Caki2 (cell line): ENCODE data around the gene SCUBE3. TPM values are rescaled to one million over a fixed set of nuclear protein-coding genes. Genes with fewer than 3 reads are reported as not detected.

ENCODE experiments used
- DNase-seq: peaks from one replicate; pipeline ENCODE4 v3.0.0-alpha.2; 2015; ENCODE audit warnings: low read depth
- in situ Hi-C: cut with HindIII; loops from 2 replicates; pipeline ENCODE4 v1.10.0; 2016; ENCODE audit warnings: low sequenced_read_pairs, low pct_unique_long_range_greater_than_20kb, mixed read lengths
- total RNA-seq: library from RNA; depleted of rRNA; stranded (reverse); fragments of >200 nt; shearing (Covaris generic); gene quantifications from 2 replicates; pipeline ENCODE4 v1.2.3, GENCODE V29; 2014; ENCODE audit warnings: low replicate concordance

SCUBE3 gene
- total RNA-seq, 1 experiment from 2014 or later: not detected

DNA sequence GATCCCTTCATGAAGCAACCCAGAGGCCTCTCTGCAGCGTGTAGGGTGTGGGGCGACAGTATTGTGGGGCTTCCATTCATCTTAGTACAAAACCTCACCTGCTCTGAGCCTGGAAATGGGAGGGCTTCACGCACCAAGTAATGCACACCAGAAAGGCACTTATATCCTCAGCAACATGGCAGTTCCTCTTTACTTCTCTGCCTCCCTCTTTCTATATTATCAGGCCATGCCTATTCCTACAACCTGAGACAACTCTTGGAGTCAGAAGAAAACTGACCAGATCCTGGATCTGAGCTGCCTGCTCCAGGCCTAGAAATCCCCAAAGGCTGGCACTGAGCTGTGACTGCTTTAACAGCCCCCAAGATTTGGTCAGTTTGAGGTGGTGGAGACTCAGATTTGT lies 38.2 kb downstream of the SCUBE3 start:
- in situ Hi-C loops: no loop called here
- no peak for DNase-seq

DNA sequence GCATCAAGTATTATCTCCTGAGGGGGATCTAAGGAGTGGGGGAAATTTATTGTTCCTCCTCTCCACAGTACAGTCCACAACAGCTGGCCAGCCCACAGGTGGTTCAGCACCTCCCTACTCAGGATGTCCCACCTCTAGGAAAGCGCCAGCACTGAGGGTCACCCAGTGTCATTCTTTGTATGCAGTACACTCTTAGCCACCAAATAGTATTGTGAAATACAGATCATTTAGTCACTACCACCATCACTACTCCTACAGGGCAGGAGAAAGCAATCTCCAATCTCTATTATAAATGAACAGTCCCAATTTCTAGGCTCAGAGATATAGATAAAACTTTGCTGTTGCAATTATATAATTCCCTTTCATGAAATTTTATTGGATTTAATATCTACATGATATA lies 39.5 kb downstream of the SCUBE3 start:
- no peak for DNase-seq
- in situ Hi-C loops: no loop called here

- in situ Hi-C loops: no loop called here
- DNase-seq: no peak
These were observed 44.6 kb downstream of the SCUBE3 start for GRCh38 chr6:35258336-35258735.

GRCh38 chr6:35258858-35259193 lies 45.1 kb downstream of the SCUBE3 start:
- no peak for DNase-seq
- in situ Hi-C loops: no loop called here

DNA sequence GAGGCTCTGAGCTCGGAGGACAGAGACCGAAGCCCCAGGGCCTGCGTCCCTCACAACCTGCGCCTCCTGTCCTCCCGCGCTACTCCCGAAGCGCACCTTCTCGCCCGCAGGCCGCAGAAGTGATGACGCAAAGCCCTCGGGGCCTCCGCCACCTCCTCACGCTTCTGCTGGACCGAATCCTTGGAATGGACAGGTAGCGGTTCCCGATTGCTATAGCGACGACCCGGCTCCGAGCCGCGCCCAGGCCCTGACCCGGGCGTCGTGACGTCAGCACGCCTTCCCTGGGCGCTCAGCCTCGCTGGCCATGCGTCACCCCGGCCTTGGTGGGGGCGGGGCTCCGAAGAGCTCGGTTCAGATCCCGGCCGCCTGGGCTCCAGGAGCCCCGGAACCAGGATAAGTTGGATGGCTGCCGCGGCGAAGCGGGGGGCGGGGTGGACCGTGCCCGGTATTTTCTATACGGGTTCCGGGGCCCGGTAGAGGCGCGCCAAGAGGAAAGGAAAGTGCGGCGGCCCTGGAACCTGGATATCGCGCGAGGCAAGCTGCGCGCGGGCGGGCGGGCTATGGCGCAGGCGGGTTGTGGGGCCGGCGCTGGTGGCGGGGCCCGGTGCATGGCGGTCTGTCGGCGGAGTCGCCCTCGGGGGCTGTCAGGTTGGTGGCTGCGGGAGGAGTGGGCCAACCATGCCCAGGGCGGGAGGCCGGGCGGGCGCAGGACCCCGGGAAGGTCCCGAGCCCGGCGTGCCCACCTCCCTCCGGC lies 45.6 kb downstream of the SCUBE3 start, which contains the start of gene ZNF76:
TSS of gene ZNF76 (plus strand) at position 542 of the 754 bp plus-strand sequence. CDS start 21,417 bp downstream, outside the sequence.
- in situ Hi-C loops: no loop called here
- DNase-seq: peak; percentile 99

GRCh38 chr6:35259948-35260590 lies 46.3 kb downstream of the SCUBE3 start:
- in situ Hi-C loops: no loop called here
- no peak for DNase-seq

- in situ Hi-C loops: no loop called here
- no peak for DNase-seq
These were observed 47.1 kb downstream of the SCUBE3 start for GRCh38 chr6:35260591-35261570.

DNA sequence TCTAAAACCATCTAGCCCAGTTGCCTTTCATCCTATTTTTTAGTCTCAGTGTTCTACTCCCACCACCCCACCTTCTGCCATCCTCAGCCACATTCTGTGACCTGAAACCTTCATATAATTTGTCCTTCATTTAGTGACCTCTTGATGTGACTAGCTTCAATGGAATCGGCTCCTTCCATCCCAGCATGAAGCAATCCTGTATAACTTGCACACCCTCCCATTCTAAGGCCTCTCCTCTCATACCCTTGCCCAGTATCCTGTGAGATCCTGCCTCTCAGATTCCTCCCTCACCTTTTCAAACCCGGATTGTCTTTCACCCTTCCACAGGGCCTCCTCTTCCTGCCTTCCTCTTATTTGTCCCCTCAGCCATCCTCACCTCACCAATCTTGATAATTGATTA lies 48.8 kb downstream of the SCUBE3 start:
- no peak for DNase-seq
- in situ Hi-C loops: no loop called here

DNA sequence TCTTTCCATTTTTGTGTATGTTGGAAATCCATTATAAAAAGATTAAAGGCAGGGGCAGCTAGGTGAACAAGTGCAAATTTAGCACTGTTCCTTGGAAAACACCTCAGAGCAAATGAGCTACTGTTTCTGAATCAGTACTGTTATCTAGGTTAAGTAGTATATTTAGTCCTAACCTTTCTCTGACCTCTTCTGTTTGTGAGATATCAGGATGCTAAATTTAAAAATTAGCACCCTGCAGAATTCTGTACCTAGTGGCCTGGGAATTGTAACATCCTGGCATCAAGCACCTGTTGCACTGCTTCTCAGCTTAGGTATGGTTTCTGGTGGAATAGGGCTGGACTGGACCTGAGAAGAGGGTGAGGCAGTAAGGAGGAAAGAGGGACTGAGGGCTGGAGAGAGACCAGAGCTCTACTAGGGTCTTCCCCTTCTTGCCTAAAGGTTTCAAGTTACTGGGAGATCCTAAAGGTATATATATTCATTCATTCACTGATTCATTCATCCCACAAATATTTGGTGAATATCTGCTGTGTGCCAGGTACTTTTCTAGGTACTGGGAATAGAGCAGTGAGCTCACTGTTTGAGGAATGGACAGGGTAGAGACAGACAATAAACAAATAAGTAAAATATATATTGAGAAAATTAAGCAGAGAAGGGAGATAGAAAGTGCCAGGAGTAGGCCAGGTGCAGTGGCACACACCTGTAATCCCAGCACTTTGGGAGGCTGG lies 51.0 kb downstream of the SCUBE3 start:
- DNase-seq: no peak
- in situ Hi-C loops: no loop called here

DNA sequence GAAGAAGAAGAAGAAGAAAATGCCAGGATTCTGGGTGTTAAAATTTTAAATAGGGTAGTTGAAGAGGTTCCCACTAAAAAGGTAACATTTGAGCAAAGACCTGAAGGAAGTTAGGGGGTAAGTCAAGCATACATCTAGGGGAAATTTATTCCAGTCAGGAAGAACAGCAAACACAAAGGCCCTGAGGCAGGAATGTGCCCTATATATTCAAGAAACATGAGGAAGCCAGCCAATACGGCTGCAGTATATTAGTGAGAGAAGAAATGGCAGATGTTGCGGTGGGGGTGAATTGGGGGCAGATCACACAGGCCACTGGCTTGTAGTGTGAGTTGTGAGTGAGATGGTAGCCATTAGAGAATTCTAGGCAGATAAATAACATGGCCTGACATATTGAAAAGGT lies 51.8 kb downstream of the SCUBE3 start:
- in situ Hi-C loops: no loop called here
- DNase-seq: no peak

GRCh38 chr6:35267446-35267845 lies 53.7 kb downstream of the SCUBE3 start:
- in situ Hi-C loops: no loop called here
- DNase-seq: no peak

GRCh38 chr6:35267897-35268296 lies 54.1 kb downstream of the SCUBE3 start:
- in situ Hi-C loops: no loop called here
- no peak for DNase-seq

DNA sequence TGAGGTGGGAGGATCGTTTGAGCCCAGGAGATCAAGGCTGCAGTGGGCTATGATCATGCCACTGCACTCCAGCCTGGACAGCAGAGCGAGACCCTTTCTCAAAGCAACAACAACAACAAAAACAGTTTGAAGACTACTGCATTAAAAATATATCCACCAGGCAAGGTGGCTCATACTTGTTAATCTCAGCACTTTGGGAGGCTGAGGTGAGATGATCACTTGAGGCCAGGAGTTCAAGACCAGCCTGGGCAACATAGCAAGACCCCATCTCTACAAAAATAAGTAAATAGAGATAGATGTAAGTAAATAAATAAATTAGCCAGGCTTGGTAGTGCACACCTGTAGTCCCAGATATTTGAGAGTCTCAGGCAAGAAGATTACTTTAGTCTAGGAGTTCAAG lies 58.2 kb downstream of the SCUBE3 start:
- in situ Hi-C loops: no loop called here
- no peak for DNase-seq

DNA sequence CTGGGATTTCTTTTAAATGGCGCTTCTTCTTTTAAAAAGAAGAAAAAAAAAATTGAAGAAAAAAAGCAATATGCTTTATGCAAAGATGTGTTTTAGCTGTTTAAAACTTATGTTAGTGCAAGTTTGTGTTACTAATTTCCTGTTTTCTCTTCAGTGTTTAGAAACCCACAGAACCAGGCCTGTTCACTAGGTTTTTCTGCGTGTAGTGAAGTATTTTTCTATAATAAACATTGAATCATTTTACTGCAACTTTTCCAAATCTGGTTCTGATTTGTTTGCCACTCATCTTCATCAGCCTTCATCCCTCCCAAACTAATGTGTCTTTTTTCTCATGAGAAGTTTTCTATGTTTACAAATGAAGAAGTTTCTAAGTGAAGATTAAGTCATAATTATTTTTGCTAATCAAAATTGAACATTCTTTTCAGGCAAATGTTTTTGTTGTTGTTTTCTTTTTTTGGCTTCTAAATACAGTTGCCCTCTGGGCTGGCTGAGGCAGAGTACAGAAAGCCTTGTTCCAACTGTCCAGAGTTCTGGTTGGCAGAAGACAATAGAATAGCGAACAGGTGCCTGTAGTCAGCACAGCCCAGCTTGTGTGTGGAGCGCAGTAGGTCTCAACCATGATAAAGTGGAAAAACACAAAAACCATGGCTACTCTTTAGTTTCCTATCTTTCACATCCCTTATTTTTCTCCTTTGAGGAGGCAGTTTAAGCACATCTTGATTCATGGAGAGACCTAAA lies 60.2 kb downstream of the SCUBE3 start:
- in situ Hi-C loops: no loop called here

GRCh38 chr6:35275744-35276260 lies 62.0 kb downstream of the SCUBE3 start:
- in situ Hi-C loops: no loop called here

More for the DNA sequence above, 60.2 kb downstream of the SCUBE3 start:
- DNase-seq: no peak

GRCh38 chr6:35278708-35279107 lies 65.0 kb downstream of the SCUBE3 start:
- in situ Hi-C loops: no loop called here

More at GRCh38 chr6:35275744-35276260, 62.0 kb downstream of the SCUBE3 start:
- DNase-seq: no peak

GRCh38 chr6:35280903-35281302 lies 67.1 kb downstream of the SCUBE3 start:
- peak; percentile 64 for DNase-seq
- in situ Hi-C loops: no loop called here

More at GRCh38 chr6:35278708-35279107, 65.0 kb downstream of the SCUBE3 start:
- DNase-seq: no peak
